ENCODE results near the gene FRAT1. TPM values are rescaled to one million over a fixed set of nuclear protein-coding genes. Genes with fewer than 3 reads are reported as not detected.

Gene FRAT1
- total RNA-seq: 1 to 10 TPM; 1.2 to 3.4 (median 2.7) TPM
- 1 to 10 TPM in 2 of 3 donors, under 1 TPM in 1; 0.61 to 3.9 (median 1.6) TPM for polyA plus RNA-seq
- long read RNA-seq, donor 1, transcript FRAT1-201 (1 exons, 2,649 nt): major isoform, 6 of 6 reads
- long read RNA-seq, donor 1, partial matches to known transcripts: 0 of 6 reads
- long read RNA-seq, donor 1, other reads (novel, unspliced or antisense): 0 of 6 reads
- long read RNA-seq, donor 2, partial matches to known transcripts: 0 of 4 reads
- long read RNA-seq, donor 2, other reads (novel, unspliced or antisense): 0 of 4 reads

GRCh38 chr10:97318772-97319651 lies at the start of gene FRAT1:
Gene FRAT1 (plus strand): TSS chr10:97319271. CDS start chr10:97319454, 183 bp downstream.
- Histone ChIP-seq H3K4me3 (peak within 1 kb of the TSS; percentile 91), H3K27me3 (ENCODE audit: insufficient read depth in 3 of 3, low read length in 2 of 3) (no peaks in the 10 kb centered on the region), H3K4me1 (peaks cover 9% of the 10 kb centered on the region), H3K27ac (peak within 1 kb of the TSS; percentile 96), H3K9me3 (no peaks in the 10 kb centered on the region), H3K36me3 (ENCODE audit: insufficient read depth in 1 of 2, low read depth in 1 of 2) (no peaks in the 10 kb centered on the region)
- intact Hi-C loops (cut with DNase I): loop anchor here in 1 of 2 donors (1.0 kb wide), 1 partner anchor 26 kb away; no protein-coding TSS in a partner anchor
- 0% methylated on average over 55 to 79 of the region's 79 CpGs for WGBS, 3 donors
- ATAC-seq: peak; percentile 88 to 91 (median 90)
- TF ChIP-seq CTCF (IDR thresholded peaks at IDR 0.05): no peak
- peak; percentile 93 to 94 for DNase-seq

- peaks cover 0 to 2% (median 0%) of the 10 kb centered on the region in 3 donors for H3K27me3 ChIP-seq (ENCODE audit: insufficient read depth in 3 of 3, low read length in 2 of 3)
- no peak overlapping the region for H3K4me3 ChIP-seq
- intact Hi-C loops (cut with DNase I): no loop called here
- TF ChIP-seq CTCF (IDR thresholded peaks at IDR 0.05): no peak
- no peaks in the 10 kb centered on the region for H3K4me1 ChIP-seq
- peaks cover 0 to 4% of the 10 kb centered on the region in 2 donors for H3K36me3 ChIP-seq (ENCODE audit: insufficient read depth in 1 of 2, low read depth in 1 of 2)
- 77 to 87% (median 85%) methylated on average over 3 of the region's 3 CpGs for WGBS, 3 donors
- DNase-seq (no peak), ATAC-seq (no peak)
- no peak overlapping the region for H3K27ac ChIP-seq
- H3K9me3 ChIP-seq: no peaks in the 10 kb centered on the region
These were observed 48.4 kb upstream of the FRAT1 start for GRCh38 chr10:97270523-97271154.

- H3K36me3 ChIP-seq (ENCODE audit: insufficient read depth in 1 of 2, low read depth in 1 of 2): no peaks in the 10 kb centered on the region
- intact Hi-C loops (cut with DNase I): no loop called here
- H3K27ac ChIP-seq: no peak overlapping the region
- H3K4me3 ChIP-seq: no peak overlapping the region
- no peak for TF ChIP-seq CTCF (IDR thresholded peaks at IDR 0.05)
- ATAC-seq (no peak), DNase-seq (no peak)
- WGBS, 3 donors: 93 to 99% (median 97%) methylated on average over 3 of the region's 3 CpGs
- H3K9me3 ChIP-seq: no peaks in the 10 kb centered on the region
- peaks cover 0 to 2% (median 0%) of the 10 kb centered on the region in 3 donors for H3K27me3 ChIP-seq (ENCODE audit: insufficient read depth in 3 of 3, low read length in 2 of 3)
- peaks cover 11% of the 10 kb centered on the region for H3K4me1 ChIP-seq
These were observed 45.4 kb upstream of the FRAT1 start for GRCh38 chr10:97273700-97274099.

- 66 to 73% (median 72%) methylated on average over 3 of the region's 9 CpGs for WGBS, 3 donors
- peaks cover 0 to 2% (median 0%) of the 10 kb centered on the region in 3 donors for H3K27me3 ChIP-seq (ENCODE audit: insufficient read depth in 3 of 3, low read length in 2 of 3)
- no peak for TF ChIP-seq CTCF (IDR thresholded peaks at IDR 0.05)
- H3K9me3 ChIP-seq: no peaks in the 10 kb centered on the region
- H3K27ac ChIP-seq: no peak overlapping the region
- no peak overlapping the region for H3K4me3 ChIP-seq
- peaks cover 17% of the 10 kb centered on the region for H3K4me1 ChIP-seq
- DNase-seq: no peak
- intact Hi-C loops (cut with DNase I): no loop called here
- H3K36me3 ChIP-seq (ENCODE audit: insufficient read depth in 1 of 2, low read depth in 1 of 2): no peaks in the 10 kb centered on the region
- no peak for ATAC-seq
These were observed 44.2 kb upstream of the FRAT1 start for GRCh38 chr10:97274828-97275227.

All from psoas muscle (tissue), 8 donors.